Activated naive CD4-positive, alpha-beta T cell treated with anti-CD3 and anti-CD28 coated beads, Interleukin-2, amount 10 ng/mL, durations not matched to agents 7 days and 5 days (primary cell): ENCODE data around the gene NAMPT.

Experiments used
- CTCF ChIA-PET: fragments of 350-600 bp; sonication (Branson Sonifier 250); formaldehyde crosslinking; loops from one replicate; lab custom pipeline; 2021; ENCODE audit warnings: antibody characterized with exemption; lab: Charles Lee
- DNase-seq: peaks from one replicate; pipeline ENCODE4 v3.0.0-alpha.2; 2020
- H3K27ac Mint-ChIP-seq: one replicate; pipeline ENCODE4 v1.8.0; 2021; ENCODE audit warnings: mild to moderate bottlenecking, moderate library complexity, mixed read lengths
- H3K27me3 Mint-ChIP-seq: one replicate; pipeline ENCODE4 v1.8.0; 2021; ENCODE audit warnings: mild to moderate bottlenecking, mixed read lengths
- H3K36me3 Mint-ChIP-seq: one replicate; pipeline ENCODE4 v1.8.0; 2021; ENCODE audit warnings: mixed read lengths
- H3K4me1 Mint-ChIP-seq: one replicate; pipeline ENCODE4 v1.8.0; 2021; ENCODE audit warnings: mixed read lengths
- H3K4me3 Mint-ChIP-seq: one replicate; pipeline ENCODE4 v1.8.0; 2021; ENCODE audit warnings: mild to moderate bottlenecking, moderate library complexity, mixed read lengths
- H3K9me3 Mint-ChIP-seq: one replicate; pipeline ENCODE4 v1.8.0; 2021; ENCODE audit warnings: mixed read lengths

NAMPT gene

GRCh38 chr7:106276513-106276912 is 8.3 kb downstream of the NAMPT start:
- peaks cover 34% of the 10 kb centered on the region for H3K36me3 Mint-ChIP-seq
- no peaks in the 10 kb centered on the region for H3K9me3 Mint-ChIP-seq
- DNase-seq = no peak
- H3K27me3 Mint-ChIP-seq = no peaks in the 10 kb centered on the region
- CTCF ChIA-PET = interaction anchor here (1.7 kb wide), 1 partner anchor 17 kb away, joined by 5 read pairs; no protein-coding TSS in a partner anchor
- no peak overlapping the region for H3K4me3 Mint-ChIP-seq
- H3K4me1 Mint-ChIP-seq = peaks cover 42% of the 10 kb centered on the region
- no peak overlapping the region for H3K27ac Mint-ChIP-seq

- no peaks in the 10 kb centered on the region for H3K27me3 Mint-ChIP-seq
- no peak for DNase-seq
- H3K4me3 Mint-ChIP-seq = no peak overlapping the region
- CTCF ChIA-PET = interaction anchor here (1.2 kb wide), 1 partner anchor 9 kb away, joined by 3 read pairs; no protein-coding TSS in a partner anchor
- H3K36me3 Mint-ChIP-seq = peaks cover 40% of the 10 kb centered on the region
- H3K27ac Mint-ChIP-seq = no peak overlapping the region
- peaks cover 12% of the 10 kb centered on the region for H3K4me1 Mint-ChIP-seq
- no peaks in the 10 kb centered on the region for H3K9me3 Mint-ChIP-seq
These were observed 11.6 kb downstream of the NAMPT start for GRCh38 chr7:106273009-106273668.

GRCh38 chr7:106270122-106270977 is 14.4 kb downstream of the NAMPT start:
- no peak overlapping the region for H3K27ac Mint-ChIP-seq
- CTCF ChIA-PET = interaction anchor here (1.2 kb wide), 1 partner anchor 12 kb away, joined by 4 read pairs; no protein-coding TSS in a partner anchor
- DNase-seq = no peak
- H3K27me3 Mint-ChIP-seq = no peaks in the 10 kb centered on the region
- peaks cover 2% of the 10 kb centered on the region for H3K4me1 Mint-ChIP-seq
- H3K9me3 Mint-ChIP-seq = no peaks in the 10 kb centered on the region
- no peak overlapping the region for H3K4me3 Mint-ChIP-seq
- H3K36me3 Mint-ChIP-seq = peaks cover 45% of the 10 kb centered on the region

GRCh38 chr7:106269254-106269961 is 15.4 kb downstream of the NAMPT start:
- H3K9me3 Mint-ChIP-seq = no peaks in the 10 kb centered on the region
- no peak for DNase-seq
- H3K36me3 Mint-ChIP-seq = peaks cover 50% of the 10 kb centered on the region
- CTCF ChIA-PET = no interaction called here
- H3K4me3 Mint-ChIP-seq = no peak overlapping the region
- no peaks in the 10 kb centered on the region for H3K4me1 Mint-ChIP-seq
- no peak overlapping the region for H3K27ac Mint-ChIP-seq
- no peaks in the 10 kb centered on the region for H3K27me3 Mint-ChIP-seq

GRCh38 chr7:106265133-106265532 is 19.6 kb downstream of the NAMPT start:
- peaks cover 13% of the 10 kb centered on the region for H3K4me1 Mint-ChIP-seq
- H3K36me3 Mint-ChIP-seq = peaks cover 52% of the 10 kb centered on the region
- no peak for DNase-seq
- no peak overlapping the region for H3K27ac Mint-ChIP-seq
- H3K27me3 Mint-ChIP-seq = no peaks in the 10 kb centered on the region
- CTCF ChIA-PET = no interaction called here
- H3K9me3 Mint-ChIP-seq = no peaks in the 10 kb centered on the region
- H3K4me3 Mint-ChIP-seq = no peak overlapping the region

- Mint-ChIP-seq H3K4me3 (no peak overlapping the region), H3K9me3 (no peaks in the 10 kb centered on the region), H3K27me3 (no peaks in the 10 kb centered on the region), H3K36me3 (peaks cover 60% of the 10 kb centered on the region), H3K4me1 (peaks cover 28% of the 10 kb centered on the region), H3K27ac (no peak overlapping the region)
- DNase-seq = no peak
- CTCF ChIA-PET = interaction anchor here (2.5 kb wide), 1 partner anchor 200 kb away, joined by 7 read pairs; no protein-coding TSS in a partner anchor
These were observed 22.4 kb downstream of the NAMPT start for GRCh38 chr7:106262221-106262881.

- Mint-ChIP-seq H3K36me3 (peaks cover 56% of the 10 kb centered on the region), H3K27me3 (no peaks in the 10 kb centered on the region), H3K9me3 (no peaks in the 10 kb centered on the region), H3K4me3 (no peak overlapping the region), H3K4me1 (peaks cover 31% of the 10 kb centered on the region), H3K27ac (peak overlapping the region; percentile 75)
- CTCF ChIA-PET = interaction anchor here (1.9 to 2.5 kb wide), 2 partner anchors 15 to 202 kb away, joined by 5 to 7 read pairs; no protein-coding TSS in a partner anchor
- peak; percentile 22 for DNase-seq
These were observed 24.6 kb downstream of the NAMPT start for GRCh38 chr7:106260136-106260561.

- H3K9me3 Mint-ChIP-seq = no peaks in the 10 kb centered on the region
- H3K27ac Mint-ChIP-seq = no peak overlapping the region
- H3K27me3 Mint-ChIP-seq = no peaks in the 10 kb centered on the region
- peaks cover 31% of the 10 kb centered on the region for H3K4me1 Mint-ChIP-seq
- DNase-seq = no peak
- CTCF ChIA-PET = interaction anchor here (1.9 kb wide), 1 partner anchor 17 kb away, joined by 5 read pairs; no protein-coding TSS in a partner anchor
- no peak overlapping the region for H3K4me3 Mint-ChIP-seq
- peaks cover 51% of the 10 kb centered on the region for H3K36me3 Mint-ChIP-seq
These were observed 26.0 kb downstream of the NAMPT start for GRCh38 chr7:106258789-106259188.

GRCh38 chr7:106257752-106258151 is 27.0 kb downstream of the NAMPT start:
- Mint-ChIP-seq H3K9me3 (no peaks in the 10 kb centered on the region), H3K4me1 (peaks cover 31% of the 10 kb centered on the region), H3K27ac (no peak overlapping the region), H3K27me3 (no peaks in the 10 kb centered on the region), H3K4me3 (no peak overlapping the region), H3K36me3 (peaks cover 53% of the 10 kb centered on the region)
- CTCF ChIA-PET = interaction anchor here (0.7 kb wide), 1 partner anchor 470 kb away, joined by 3 read pairs; no protein-coding TSS in a partner anchor
- no peak for DNase-seq

GRCh38 chr7:106256144-106256543 is 28.6 kb downstream of the NAMPT start:
- H3K36me3 Mint-ChIP-seq = peaks cover 57% of the 10 kb centered on the region
- no peak for DNase-seq
- peaks cover 28% of the 10 kb centered on the region for H3K4me1 Mint-ChIP-seq
- no peak overlapping the region for H3K27ac Mint-ChIP-seq
- CTCF ChIA-PET = no interaction called here
- no peaks in the 10 kb centered on the region for H3K9me3 Mint-ChIP-seq
- H3K27me3 Mint-ChIP-seq = no peaks in the 10 kb centered on the region
- no peak overlapping the region for H3K4me3 Mint-ChIP-seq

- H3K4me1 Mint-ChIP-seq = peaks cover 19% of the 10 kb centered on the region
- no peaks in the 10 kb centered on the region for H3K27me3 Mint-ChIP-seq
- H3K36me3 Mint-ChIP-seq = peaks cover 54% of the 10 kb centered on the region
- DNase-seq = no peak
- H3K27ac Mint-ChIP-seq = no peak overlapping the region
- CTCF ChIA-PET = no interaction called here
- H3K4me3 Mint-ChIP-seq = no peak overlapping the region
- no peaks in the 10 kb centered on the region for H3K9me3 Mint-ChIP-seq
These were observed 29.5 kb downstream of the NAMPT start for GRCh38 chr7:106255246-106255645.

- CTCF ChIA-PET = no interaction called here
- peaks cover 13% of the 10 kb centered on the region for H3K4me1 Mint-ChIP-seq
- no peak for DNase-seq
- no peaks in the 10 kb centered on the region for H3K9me3 Mint-ChIP-seq
- no peaks in the 10 kb centered on the region for H3K27me3 Mint-ChIP-seq
- peaks cover 52% of the 10 kb centered on the region for H3K36me3 Mint-ChIP-seq
- H3K4me3 Mint-ChIP-seq = no peak overlapping the region
- no peak overlapping the region for H3K27ac Mint-ChIP-seq
These were observed 30.2 kb downstream of the NAMPT start for GRCh38 chr7:106254525-106255116.

GRCh38 chr7:106252568-106252967 is 32.2 kb downstream of the NAMPT start:
- DNase-seq = no peak
- H3K27me3 Mint-ChIP-seq = no peaks in the 10 kb centered on the region
- H3K36me3 Mint-ChIP-seq = peaks cover 50% of the 10 kb centered on the region
- CTCF ChIA-PET = no interaction called here
- no peak overlapping the region for H3K4me3 Mint-ChIP-seq
- H3K27ac Mint-ChIP-seq = no peak overlapping the region
- H3K4me1 Mint-ChIP-seq = peaks cover 3% of the 10 kb centered on the region
- H3K9me3 Mint-ChIP-seq = peaks cover 3% of the 10 kb centered on the region
